HL-60 (cell line): ENCODE measurements around the gene IRF1.

Experiments
- DNase-seq, 2 experiments: peaks; one replicate each; pipeline ENCODE4 v3.0.0-alpha.2; 2010 to 2020; ENCODE audit warnings: low read depth in 1 of 2, low spot score in 1 of 2
- H3K27ac ChIP-seq: fragments of 250-450 bp; sonication (Bioruptor Pico); replicated peaks from 2 replicates; pipeline ENCODE4 v1.5.1; 2020; ENCODE audit warnings: mild to moderate bottlenecking, moderate library complexity
- H3K27me3 ChIP-seq: fragments of 250-450 bp; sonication (Bioruptor Pico); 2 replicates; pipeline ENCODE4 v1.5.1; 2021; ENCODE audit warnings: mild to moderate bottlenecking, moderate library complexity; ENCODE audit not compliant: insufficient read depth, poor library complexity, severe bottlenecking
- H3K4me3 ChIP-seq: replicated peaks from 2 replicates; pipeline ENCODE4 v1.5.1; 2011; ENCODE audit warnings: mild to moderate bottlenecking, control low read depth, low read length; ENCODE audit not compliant: insufficient read depth
- GABPA ChIP-seq: IDR thresholded peaks from 2 replicates; pipeline ENCODE4 v1.6.1; 2012; ENCODE audit warnings: low read depth
- POLR2AphosphoS5 ChIP-seq: IDR thresholded peaks from 2 replicates; pipeline ENCODE4 v1.6.1; 2012; ENCODE audit warnings: low read depth
- SPI1 ChIP-seq: IDR thresholded peaks from 2 replicates; pipeline ENCODE4 v1.6.1; 2012; ENCODE audit warnings: low read depth, mild to moderate bottlenecking, borderline replicate concordance
- TF ChIP-seq, protein P1 (sequence below): IDR thresholded peaks from one replicate; pipeline ENCODE4 v1.5.1; 2011; ENCODE audit warnings: low read length, control low read depth, inconsistent platforms; ENCODE audit not compliant: insufficient read depth
- TF ChIP-seq, protein P2 (sequence below): IDR thresholded peaks from 2 replicates; pipeline ENCODE4 v1.6.1; 2012; ENCODE audit warnings: low read depth; ENCODE audit not compliant: insufficient replicate concordance

The IRF1 gene

DNA sequence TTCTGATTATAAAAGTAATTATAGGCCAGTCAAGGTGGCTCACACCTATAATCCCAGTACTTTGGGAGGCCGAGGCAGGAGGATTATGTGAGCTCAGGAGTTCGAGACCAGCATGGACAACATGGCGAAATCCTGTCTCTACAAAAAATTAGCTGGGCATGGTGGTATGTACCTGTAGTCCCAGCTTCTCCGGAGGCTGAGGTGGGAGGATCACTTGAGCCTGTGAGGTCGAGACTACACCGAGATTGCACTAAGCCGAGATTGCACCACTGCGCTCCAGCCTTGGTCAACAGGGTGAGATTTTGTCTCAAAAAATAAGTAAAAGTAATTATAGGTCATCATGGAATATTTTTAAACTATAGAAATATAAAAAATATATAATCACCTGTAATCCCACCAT lies 18.1 kb downstream of the IRF1 start:
- H3K4me3 ChIP-seq = no peak overlapping the region
- TF ChIP-seq SPI1 (no peak), GABPA (no peak), POLR2AphosphoS5 (no peak)
- H3K27me3 ChIP-seq = no peaks in the 10 kb centered on the region
- DNase-seq = no peak
- H3K27ac ChIP-seq = no peak overlapping the region

DNA sequence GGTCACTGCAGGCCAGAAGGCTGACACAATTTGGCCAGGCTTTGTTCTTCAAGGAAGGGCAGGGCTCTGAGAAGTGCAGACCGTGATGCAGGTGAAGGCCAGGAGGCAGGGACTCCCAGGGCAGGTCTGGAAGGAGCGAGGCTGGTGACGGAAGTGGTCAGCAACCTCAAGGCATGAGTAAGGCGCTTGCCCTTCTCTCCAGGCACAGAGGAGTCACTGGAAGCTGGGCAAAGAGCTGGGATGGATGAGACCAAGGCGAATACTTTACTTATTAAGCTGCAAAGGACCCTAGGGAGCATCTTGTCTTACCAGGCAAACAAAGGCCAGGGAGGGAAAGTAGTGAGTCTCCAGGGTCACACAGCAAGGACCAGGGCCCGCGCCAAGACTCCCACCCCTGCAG lies 18.6 kb downstream of the IRF1 start:
- H3K27me3 ChIP-seq = no peaks in the 10 kb centered on the region
- DNase-seq = no peak
- TF ChIP-seq, protein P1, sequence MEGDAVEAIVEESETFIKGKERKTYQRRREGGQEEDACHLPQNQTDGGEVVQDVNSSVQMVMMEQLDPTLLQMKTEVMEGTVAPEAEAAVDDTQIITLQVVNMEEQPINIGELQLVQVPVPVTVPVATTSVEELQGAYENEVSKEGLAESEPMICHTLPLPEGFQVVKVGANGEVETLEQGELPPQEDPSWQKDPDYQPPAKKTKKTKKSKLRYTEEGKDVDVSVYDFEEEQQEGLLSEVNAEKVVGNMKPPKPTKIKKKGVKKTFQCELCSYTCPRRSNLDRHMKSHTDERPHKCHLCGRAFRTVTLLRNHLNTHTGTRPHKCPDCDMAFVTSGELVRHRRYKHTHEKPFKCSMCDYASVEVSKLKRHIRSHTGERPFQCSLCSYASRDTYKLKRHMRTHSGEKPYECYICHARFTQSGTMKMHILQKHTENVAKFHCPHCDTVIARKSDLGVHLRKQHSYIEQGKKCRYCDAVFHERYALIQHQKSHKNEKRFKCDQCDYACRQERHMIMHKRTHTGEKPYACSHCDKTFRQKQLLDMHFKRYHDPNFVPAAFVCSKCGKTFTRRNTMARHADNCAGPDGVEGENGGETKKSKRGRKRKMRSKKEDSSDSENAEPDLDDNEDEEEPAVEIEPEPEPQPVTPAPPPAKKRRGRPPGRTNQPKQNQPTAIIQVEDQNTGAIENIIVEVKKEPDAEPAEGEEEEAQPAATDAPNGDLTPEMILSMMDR = no peak
- no peak for TF ChIP-seq SPI1
- no peak for TF ChIP-seq GABPA
- TF ChIP-seq, protein P2, sequence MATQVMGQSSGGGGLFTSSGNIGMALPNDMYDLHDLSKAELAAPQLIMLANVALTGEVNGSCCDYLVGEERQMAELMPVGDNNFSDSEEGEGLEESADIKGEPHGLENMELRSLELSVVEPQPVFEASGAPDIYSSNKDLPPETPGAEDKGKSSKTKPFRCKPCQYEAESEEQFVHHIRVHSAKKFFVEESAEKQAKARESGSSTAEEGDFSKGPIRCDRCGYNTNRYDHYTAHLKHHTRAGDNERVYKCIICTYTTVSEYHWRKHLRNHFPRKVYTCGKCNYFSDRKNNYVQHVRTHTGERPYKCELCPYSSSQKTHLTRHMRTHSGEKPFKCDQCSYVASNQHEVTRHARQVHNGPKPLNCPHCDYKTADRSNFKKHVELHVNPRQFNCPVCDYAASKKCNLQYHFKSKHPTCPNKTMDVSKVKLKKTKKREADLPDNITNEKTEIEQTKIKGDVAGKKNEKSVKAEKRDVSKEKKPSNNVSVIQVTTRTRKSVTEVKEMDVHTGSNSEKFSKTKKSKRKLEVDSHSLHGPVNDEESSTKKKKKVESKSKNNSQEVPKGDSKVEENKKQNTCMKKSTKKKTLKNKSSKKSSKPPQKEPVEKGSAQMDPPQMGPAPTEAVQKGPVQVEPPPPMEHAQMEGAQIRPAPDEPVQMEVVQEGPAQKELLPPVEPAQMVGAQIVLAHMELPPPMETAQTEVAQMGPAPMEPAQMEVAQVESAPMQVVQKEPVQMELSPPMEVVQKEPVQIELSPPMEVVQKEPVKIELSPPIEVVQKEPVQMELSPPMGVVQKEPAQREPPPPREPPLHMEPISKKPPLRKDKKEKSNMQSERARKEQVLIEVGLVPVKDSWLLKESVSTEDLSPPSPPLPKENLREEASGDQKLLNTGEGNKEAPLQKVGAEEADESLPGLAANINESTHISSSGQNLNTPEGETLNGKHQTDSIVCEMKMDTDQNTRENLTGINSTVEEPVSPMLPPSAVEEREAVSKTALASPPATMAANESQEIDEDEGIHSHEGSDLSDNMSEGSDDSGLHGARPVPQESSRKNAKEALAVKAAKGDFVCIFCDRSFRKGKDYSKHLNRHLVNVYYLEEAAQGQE = no peak
- TF ChIP-seq POLR2AphosphoS5 = no peak
- no peak overlapping the region for H3K27ac ChIP-seq
- no peak overlapping the region for H3K4me3 ChIP-seq

DNA sequence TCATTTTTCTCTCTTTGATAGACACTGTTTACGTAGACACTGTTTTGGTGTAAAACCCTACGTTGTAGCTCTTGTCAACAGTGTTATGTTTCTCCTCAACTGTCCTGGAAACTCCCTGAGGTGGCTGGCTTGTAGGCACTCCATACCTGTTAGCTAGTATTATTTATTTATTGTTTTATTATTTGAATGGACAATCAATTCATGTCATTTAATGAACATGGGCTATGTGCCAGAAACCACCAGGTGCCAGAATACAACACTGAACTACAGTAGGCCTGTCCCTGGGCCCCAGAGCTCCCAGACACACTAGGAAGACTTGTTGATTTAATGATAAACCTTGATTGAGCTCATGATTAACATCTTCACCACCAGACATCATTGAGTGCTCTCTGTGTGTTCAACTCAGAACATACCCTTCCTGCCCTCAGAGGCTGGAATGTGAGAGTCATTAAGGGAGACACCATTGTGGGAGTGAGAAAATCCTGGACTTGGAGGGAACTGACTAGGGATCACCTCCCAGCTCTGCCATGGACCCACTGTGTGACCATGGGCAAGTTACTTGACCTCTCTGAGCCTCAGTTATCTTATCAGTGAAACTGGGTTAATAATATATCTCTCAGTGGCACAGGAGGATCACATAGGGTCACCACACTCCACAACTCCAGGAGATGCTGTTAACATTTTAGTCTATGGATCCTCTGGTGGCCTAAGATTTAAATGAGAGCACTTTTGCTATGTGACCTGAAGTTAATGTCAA lies 19.2 kb downstream of the IRF1 start:
- Histone ChIP-seq H3K27ac (no peak overlapping the region), H3K27me3 (no peaks in the 10 kb centered on the region), H3K4me3 (no peak overlapping the region)
- DNase-seq = no peak
- no peak for TF ChIP-seq SPI1
- TF ChIP-seq, protein P2 = no peak
- TF ChIP-seq, protein P1 = no peak
- TF ChIP-seq POLR2AphosphoS5 = no peak
- no peak for TF ChIP-seq GABPA

DNA sequence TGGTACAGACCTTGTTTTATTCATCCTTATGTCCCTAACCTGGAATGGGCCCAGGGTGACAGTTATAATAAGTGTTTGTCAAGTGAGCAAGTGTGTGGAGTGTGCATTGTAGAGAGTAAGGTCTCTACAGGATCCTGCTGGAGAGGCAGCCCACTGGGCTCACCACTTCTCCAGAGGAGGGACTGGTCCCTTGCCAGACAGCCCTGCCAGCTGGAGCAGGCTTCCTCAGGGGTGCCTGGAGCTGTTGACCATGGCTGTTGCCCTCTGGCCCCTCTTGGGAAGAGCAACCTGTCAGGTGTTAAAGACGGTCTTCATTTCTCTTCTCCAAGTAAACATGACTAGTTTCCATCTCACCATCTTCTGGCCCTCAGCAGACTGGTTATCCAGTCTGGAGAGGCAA lies 20.0 kb downstream of the IRF1 start:
- no peak overlapping the region for H3K4me3 ChIP-seq
- no peak for DNase-seq
- no peak overlapping the region for H3K27ac ChIP-seq
- H3K27me3 ChIP-seq = no peaks in the 10 kb centered on the region
- TF ChIP-seq GABPA = no peak
- TF ChIP-seq, protein P2 = no peak
- no peak for TF ChIP-seq POLR2AphosphoS5
- TF ChIP-seq, protein P1 = no peak
- TF ChIP-seq SPI1 = no peak
